PFSK-1 (cell line): ENCODE results near the gene SP3.

Experiments
- REST ChIP-seq, 2 experiments: IDR thresholded peaks; 2 replicates each; pipeline versions ENCODE4 v1.6.1 to v1.8.0; 2011 to 2012; ENCODE audit warnings: low read depth in 2 of 2, low read length in 2 of 2, control low read depth in 1 of 2, inconsistent platforms in 1 of 2, mild to moderate bottlenecking in 1 of 2, moderate library complexity in 1 of 2; ENCODE audit not compliant: insufficient read depth in 1 of 2
- TAF1 ChIP-seq: IDR thresholded peaks from 2 replicates; pipeline ENCODE4 v1.6.1; 2012; ENCODE audit warnings: low read length, control low read depth, borderline replicate concordance; ENCODE audit not compliant: insufficient read depth

DNA sequence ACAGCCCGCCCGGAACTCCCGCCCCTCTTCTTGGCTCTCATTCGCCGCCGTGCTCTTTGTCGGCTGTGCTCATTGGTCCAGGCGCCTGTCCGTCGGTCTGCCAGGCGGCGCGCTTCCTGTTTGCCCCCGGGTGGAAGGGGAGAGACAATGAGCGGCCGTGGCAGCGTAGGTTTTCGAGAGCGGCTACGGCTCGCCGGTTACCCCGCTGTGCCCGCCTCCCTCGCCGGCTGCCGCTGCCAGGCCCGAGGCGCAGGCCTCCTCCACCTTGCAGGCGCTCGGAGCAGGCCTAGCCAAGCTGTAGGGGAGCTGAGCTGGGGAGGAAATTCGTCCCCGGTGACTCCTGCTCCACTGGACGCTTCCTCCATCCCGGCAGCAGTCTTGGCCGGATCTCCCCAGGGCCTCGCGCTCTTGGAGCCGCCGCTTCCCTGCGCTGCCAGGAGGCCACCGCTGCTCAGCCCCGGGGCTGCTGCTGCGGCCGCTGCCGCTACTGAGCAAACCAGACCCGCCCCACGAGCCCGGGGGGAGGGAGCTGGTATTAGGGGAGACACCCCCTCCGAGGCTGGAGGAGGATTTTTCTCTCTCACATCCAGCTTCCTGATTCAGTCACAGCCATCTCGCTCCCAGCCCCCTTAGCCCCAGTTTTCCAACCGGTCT lies at the start of gene SP3:
- no peak for TF ChIP-seq REST (IDR thresholded peaks at IDR 0.05; ENCODE audit: insufficient read depth in 1 of 2, low read depth in 2 of 2, low read length in 2 of 2)
- peak; percentile 18 for TF ChIP-seq TAF1
